HepG2 (cell line): ENCODE data around the gene TCF12. TPM values are rescaled to one million over a fixed set of nuclear protein-coding genes. Genes with fewer than 3 reads are reported as not detected.

Source experiments
- ATAC-seq: fragments of 200-7000 bp; cut with Tn5 transposase; 3 replicates; pipeline ENCODE4 v1.9.1; 2020; ENCODE audit warnings: mild to moderate bottlenecking, moderate library complexity
- Bru-seq: library from RNA; stranded (reverse); fragments of 400-500 nt; gene quantifications from one replicate; lab custom pipeline; 2021; lab: Mats Ljungman, UMichigan
- BruChase-seq, 2 experiments: library from RNA; stranded (reverse); fragments of 400-500 nt; gene quantifications; one replicate each; lab custom pipeline; 2021; lab: Mats Ljungman, UMichigan
- BruUV-seq: library from RNA; stranded (reverse); fragments of 400-500 nt; replicated peaks from 2 replicates; lab custom pipeline; 2021; lab: Mats Ljungman, UMichigan
- CTCF ChIA-PET: fragments of 300-600 bp; formaldehyde crosslinking; extraction: SDS; loops from one replicate; lab custom pipeline; 2021; ENCODE audit warnings: low total read pairs, inconsistent platforms, low intra/inter-chr PET ratio; lab: Yijun Ruan, JAX
- POLR2A ChIA-PET: fragments of 350-600 bp; sonication (Branson Sonifier 250); formaldehyde crosslinking; loops from one replicate; lab custom pipeline; 2020; ENCODE audit warnings: antibody characterized with exemption, inconsistent platforms; lab: Yijun Ruan, JAX
- DNase-seq: peaks from one replicate; pipeline ENCODE4 v3.0.0-alpha.2; 2015; ENCODE audit warnings: low spot score
- FAIRE-seq: peaks from 3 replicates; lab custom pipeline; 2011; peaks lifted over from hg19 to GRCh38; lab: Jason Lieb, UNC
- H2AFZ ChIP-seq: one replicate; pipeline ENCODE4 v1.6.1; 2011; ENCODE audit warnings: low read length, inconsistent platforms
- H3K27ac ChIP-seq: fragments of 300-600 bp; 3 replicates; pipeline ENCODE4 v1.8.0; 2011; ENCODE audit warnings: mixed run types, mild to moderate bottlenecking, mixed read lengths, low read length, inconsistent platforms; ENCODE audit not compliant: insufficient read depth; ENCODE audit errors: extremely low read length
- H3K27me3 ChIP-seq, 2 experiments: fragments of 200-600 bp in 1 of 2; 2 replicates in 1 of 2; 3 replicates in 1 of 2; pipeline versions ENCODE4 v1.6.0 to v1.8.0; 2011; ENCODE audit warnings: low read length in 2 of 2, mild to moderate bottlenecking in 2 of 2, moderate library complexity in 2 of 2, inconsistent platforms in 1 of 2; ENCODE audit not compliant: insufficient read depth in 2 of 2, control insufficient read depth in 1 of 2
- H3K36me3 ChIP-seq, 2 experiments: fragments of 200-600 bp in 1 of 2; replicated peaks in 1 of 2; 2 replicates in 1 of 2; 3 replicates in 1 of 2; pipeline versions ENCODE4 v1.5.1 to v1.8.0; 2011; ENCODE audit warnings: low read length in 2 of 2, inconsistent platforms in 1 of 2; ENCODE audit not compliant: insufficient read depth in 2 of 2, control insufficient read depth in 1 of 2
- H3K4me1 ChIP-seq: 2 replicates; pipeline ENCODE4 v1.5.1; 2012; ENCODE audit warnings: low read length, inconsistent platforms; ENCODE audit not compliant: insufficient read depth
- H3K4me2 ChIP-seq: 2 replicates; pipeline ENCODE4 v1.6.0; 2011; ENCODE audit warnings: low read depth, low read length, inconsistent platforms
- H3K4me3 ChIP-seq, 3 experiments: fragments of 200-600 bp in 1 of 3; sonication (generic), shearing (Covaris generic) in 1 of 3; replicated peaks in 1 of 3; 2 replicates each; pipeline ENCODE4 v1.5.1; 2011 to 2016; ENCODE audit warnings: low read length in 3 of 3, inconsistent platforms in 2 of 3, low read depth in 2 of 3, mild to moderate bottlenecking in 2 of 3, control low read depth in 1 of 3, mixed read lengths in 1 of 3; ENCODE audit not compliant: insufficient read depth in 1 of 3
- H3K79me2 ChIP-seq: one replicate; pipeline ENCODE4 v1.6.1; 2011; ENCODE audit warnings: low read length, inconsistent platforms; ENCODE audit not compliant: insufficient read depth
- H3K9ac ChIP-seq: 2 replicates; pipeline ENCODE4 v1.6.0; 2011; ENCODE audit warnings: mild to moderate bottlenecking, low read depth, low read length, inconsistent platforms; ENCODE audit not compliant: insufficient read depth
- H3K9me3 ChIP-seq: 2 replicates; pipeline ENCODE4 v1.5.1; 2012; ENCODE audit warnings: mild to moderate bottlenecking, low read length
- H4K20me1 ChIP-seq: 2 replicates; pipeline ENCODE4 v1.6.0; 2011; ENCODE audit warnings: inconsistent platforms, mild to moderate bottlenecking, low read length, moderate library complexity; ENCODE audit not compliant: insufficient read depth
- AGO2 ChIP-seq: fragments of 200-400 bp; formaldehyde crosslinking; optimal IDR thresholded peaks from 2 replicates; pipeline ENCODE3; 2017; ENCODE audit warnings: mild to moderate bottlenecking, low read depth, low read length, moderate library complexity
- BCLAF1 ChIP-seq: fragments of 450-650 bp; IDR thresholded peaks from 2 replicates; pipeline ENCODE4 v1.6.1; 2017; ENCODE audit warnings: mild to moderate bottlenecking
- EED ChIP-seq: sonication (generic); formaldehyde crosslinking; IDR thresholded peaks from 2 replicates; pipeline ENCODE4 v1.5.0; 2020; ENCODE audit warnings: mild to moderate bottlenecking, missing genetic modification reagents
- JUND ChIP-seq: sonication (generic); formaldehyde crosslinking; IDR thresholded peaks from 2 replicates; pipeline ENCODE4 v1.8.0; 2022; ENCODE audit warnings: mild to moderate bottlenecking, missing genetic modification reagents
- ZNF317 ChIP-seq: sonication (generic); formaldehyde crosslinking; IDR thresholded peaks from 2 replicates; pipeline ENCODE4 v1.5.0; 2020; ENCODE audit warnings: mild to moderate bottlenecking, missing genetic modification reagents
- ZNF512B ChIP-seq: sonication (generic); formaldehyde crosslinking; IDR thresholded peaks from 2 replicates; pipeline ENCODE4 v1.5.1; 2020; ENCODE audit warnings: missing genetic modification reagents, mild to moderate bottlenecking, borderline replicate concordance
- ZNF513 ChIP-seq: sonication (generic); formaldehyde crosslinking; conservative IDR thresholded peaks from 2 replicates; pipeline ENCODE4 v1.5.0; 2020; ENCODE audit warnings: missing genetic modification reagents
- ZNF816 ChIP-seq: sonication (generic); formaldehyde crosslinking; IDR thresholded peaks from 2 replicates; pipeline ENCODE4 v1.8.0; 2022; ENCODE audit warnings: missing genetic modification reagents, mild to moderate bottlenecking, borderline replicate concordance
- WGBS: methylation state at CpG from one replicate; pipeline ENCODE4 v1.1.6; 2017; ENCODE audit warnings: low lambda C conversion rate; 5-methylcytosine and 5-hydroxymethylcytosine counted together
- in situ Hi-C: cut with HindIII; loops from 2 replicates; pipeline ENCODE4 v1.10.0; 2017; ENCODE audit warnings: low pct_unique_long_range_greater_than_20kb; ENCODE audit not compliant: extremely low pct_ligation_motif_present
- intact Hi-C: fragments of 100-400 bp; cut with micrococcal nuclease; formaldehyde crosslinking; loops from one replicate; pipeline ENCODE4 v1.10.0; 2022; ENCODE audit not compliant: unreplicated experiment
- long read RNA-seq, 2 experiments: library from RNA in 1 of 2; library from polyadenylated mRNA in 1 of 2; stranded (forward) in 1 of 2; unstranded in 1 of 2; transcript quantifications; one replicate each; pipeline ENCODE4 v2.0.0, GENCODE V29; 2019 to 2022
- polyA minus RNA-seq, 3 experiments: library from RNA; depleted of rRNA, polyadenylated mRNA; stranded (reverse); fragments of >200 nt; gene quantifications; 2 replicates each; pipeline ENCODE4 v1.2.3, GENCODE V29; 2011; ENCODE audit warnings: low replicate concordance in 1 of 3
- polyA plus RNA-seq, 8 experiments: library from polyadenylated mRNA; depleted of rRNA in 3 of 8; stranded (reverse) in 7 of 8; unstranded in 1 of 8; fragments of >200 nt; fragmentation: Illumina TruSeq in 4 of 8; extraction: Trizol in 4 of 8; gene quantifications; 2 replicates each; pipeline versions ENCODE4 v1.2.1 to v1.2.3, GENCODE V29; 2011 to 2016; ENCODE audit warnings: low read depth in 4 of 8, missing spikeins in 1 of 8, mixed read lengths in 1 of 8; ENCODE audit not compliant: insufficient read depth in 1 of 8
- total RNA-seq, 5 experiments: library from RNA; depleted of rRNA; stranded (reverse); fragments of >200 nt; fragmentation: Illumina TruSeq; extraction: Trizol; gene quantifications; 2 replicates each; pipeline ENCODE4 v1.2.3, GENCODE V29; 2016; ENCODE audit warnings: low read depth in 1 of 5

TCF12 gene
- total RNA-seq (2016; rRNA removed; fragmentation: Illumina TruSeq; extraction: Trizol) (51.1 and 70.7 TPM in 2 replicates), polyA plus RNA-seq (2011; rRNA removed) (36.9 and 48.6 TPM in 2 replicates), polyA minus RNA-seq (2011; rRNA and poly(A)+ RNA removed; ENCODE audit: low replicate concordance) (93.3 and 126 TPM in 2 replicates), Bru-seq, nascent RNA (percentile 90 among the genes with signal in this experiment), BruChase-seq, experiment 1, labeled RNA remaining after a 6-hour chase (percentile 77 among the genes with signal in this experiment), BruChase-seq, experiment 2, labeled RNA remaining after a 2-hour chase (percentile 83 among the genes with signal in this experiment)
- total RNA-seq (2016; cell fraction: cytosol; rRNA removed; fragmentation: Illumina TruSeq; extraction: Trizol; ENCODE audit: low read depth), result 13.7 and 16.8 TPM in 2 replicates
- total RNA-seq (2016; cell fraction: insoluble cytoplasmic fraction; rRNA removed; fragmentation: Illumina TruSeq; extraction: Trizol), result 47.0 and 70.2 TPM in 2 replicates
- 27.3 and 30.1 TPM in 2 replicates for total RNA-seq (2016; cell fraction: membrane; rRNA removed; fragmentation: Illumina TruSeq; extraction: Trizol)
- total RNA-seq (2016; cell fraction: nucleus; rRNA removed; fragmentation: Illumina TruSeq; extraction: Trizol), result 105 and 129 TPM in 2 replicates
- 25.5 and 30.5 TPM in 2 replicates for polyA plus RNA-seq (2011; cell fraction: cytosol; rRNA removed)
- 49.1 and 60.7 TPM in 2 replicates for polyA plus RNA-seq (2011; cell fraction: nucleus; rRNA removed)
- polyA plus RNA-seq (2012), result 22.3 and 23.4 TPM in 2 replicates
- polyA plus RNA-seq (2016; cell fraction: cytosol; fragmentation: Illumina TruSeq; extraction: Trizol; ENCODE audit: low read depth), result 3.5 and 3.7 TPM in 2 replicates
- 54.8 and 57.4 TPM in 2 replicates for polyA plus RNA-seq (2016; cell fraction: insoluble cytoplasmic fraction; fragmentation: Illumina TruSeq; extraction: Trizol; ENCODE audit: low read depth)
- 14.8 and 15.1 TPM in 2 replicates for polyA plus RNA-seq (2016; cell fraction: membrane; fragmentation: Illumina TruSeq; extraction: Trizol; ENCODE audit: low read depth)
- 35.3 and 37.3 TPM in 2 replicates for polyA plus RNA-seq (2016; cell fraction: nucleus; fragmentation: Illumina TruSeq; extraction: Trizol; ENCODE audit: insufficient read depth, low read depth)
- polyA minus RNA-seq (2011; cell fraction: cytosol; rRNA and poly(A)+ RNA removed), result 34.1 and 36.3 TPM in 2 replicates
- 114 and 125 TPM in 2 replicates for polyA minus RNA-seq (2011; cell fraction: nucleus; rRNA and poly(A)+ RNA removed)
- long read RNA-seq, experiment 1, full-length matches to known transcripts, result 7 of 22 reads
- long read RNA-seq, experiment 1, partial matches to known transcripts, result 9 of 22 reads
- long read RNA-seq, experiment 1, other reads (novel, unspliced or antisense), result 6 of 22 reads
- long read RNA-seq, experiment 2, full-length matches to known transcripts, result 9 of 46 reads
- long read RNA-seq, experiment 2, partial matches to known transcripts, result 1 of 46 reads
- long read RNA-seq, experiment 2, other reads (novel, unspliced or antisense), result 36 of 46 reads

- BruUV-seq, result TSS peak; percentile 61
- Histone ChIP-seq H2AFZ (no peak within 1 kb of the TSS), H3K79me2 (peaks cover 39% of the 10 kb centered on the region), H3K27me3 (no peaks in the 10 kb centered on the region), H3K36me3 (peaks cover 0 to 7% of the 10 kb centered on the region in 2 experiments; a peak in 2 of 5 replicates), H3K4me3 (peak within 1 kb of the TSS; percentile 76 to 99 (median 88)), H4K20me1 (no peaks in the 10 kb centered on the region), H3K4me2 (peak within 1 kb of the TSS; percentile 69), H3K27ac (peak within 1 kb of the TSS; percentile 85), H3K9ac (peak within 1 kb of the TSS; percentile 94), H3K4me1 (peaks cover 34% of the 10 kb centered on the region), H3K9me3 (no peaks in the 10 kb centered on the region)
- no peak for FAIRE-seq
- CTCF ChIA-PET, result no interaction called here
- WGBS, result 47% methylated on average over 37 of the region's 97 CpGs
- POLR2A ChIA-PET, result interaction anchor here (0.7 to 3.3 kb wide), 4 partner anchors 22 to 35 kb away, joined by 4 to 60 read pairs (median 5); no protein-coding TSS in a partner anchor
- intact Hi-C loops, result loop anchor here (1.0 kb wide), 1 partner anchor 31 kb away; no protein-coding TSS in a partner anchor
- ATAC-seq, result peak; percentile 83
- in situ Hi-C loops, result no loop called here
- DNase-seq, result peak; percentile 71
- no peak for TF ChIP-seq ZNF513 (CRISPR knock-in tag)
- TF ChIP-seq ZNF317, result peak; percentile 72; the same call in 1 of the 2 replicates
- no peak for TF ChIP-seq ZNF512B (CRISPR knock-in tag)
- no peak for TF ChIP-seq BCLAF1
- peak; percentile 46 for TF ChIP-seq AGO2
- TF ChIP-seq ZNF816 (CRISPR knock-in tag), result no peak
- no peak for TF ChIP-seq JUND (CRISPR knock-in tag)
- no peak for TF ChIP-seq EED (CRISPR knock-in tag)
Observed at GRCh38 chr15:56918046-56918938, at the start of gene TCF12. TCF12 (plus strand) TSS chr15:56918644; CDS start chr15:56919914, 1,270 bp downstream.
